Measurements from ENCODE around the gene AIFM3. TPM values are rescaled to one million over a fixed set of nuclear protein-coding genes. Genes with fewer than 3 reads are reported as not detected.

AIFM3 gene
- total RNA-seq, 1 experiment from 2014 or later, result 9.7 TPM

DNA sequence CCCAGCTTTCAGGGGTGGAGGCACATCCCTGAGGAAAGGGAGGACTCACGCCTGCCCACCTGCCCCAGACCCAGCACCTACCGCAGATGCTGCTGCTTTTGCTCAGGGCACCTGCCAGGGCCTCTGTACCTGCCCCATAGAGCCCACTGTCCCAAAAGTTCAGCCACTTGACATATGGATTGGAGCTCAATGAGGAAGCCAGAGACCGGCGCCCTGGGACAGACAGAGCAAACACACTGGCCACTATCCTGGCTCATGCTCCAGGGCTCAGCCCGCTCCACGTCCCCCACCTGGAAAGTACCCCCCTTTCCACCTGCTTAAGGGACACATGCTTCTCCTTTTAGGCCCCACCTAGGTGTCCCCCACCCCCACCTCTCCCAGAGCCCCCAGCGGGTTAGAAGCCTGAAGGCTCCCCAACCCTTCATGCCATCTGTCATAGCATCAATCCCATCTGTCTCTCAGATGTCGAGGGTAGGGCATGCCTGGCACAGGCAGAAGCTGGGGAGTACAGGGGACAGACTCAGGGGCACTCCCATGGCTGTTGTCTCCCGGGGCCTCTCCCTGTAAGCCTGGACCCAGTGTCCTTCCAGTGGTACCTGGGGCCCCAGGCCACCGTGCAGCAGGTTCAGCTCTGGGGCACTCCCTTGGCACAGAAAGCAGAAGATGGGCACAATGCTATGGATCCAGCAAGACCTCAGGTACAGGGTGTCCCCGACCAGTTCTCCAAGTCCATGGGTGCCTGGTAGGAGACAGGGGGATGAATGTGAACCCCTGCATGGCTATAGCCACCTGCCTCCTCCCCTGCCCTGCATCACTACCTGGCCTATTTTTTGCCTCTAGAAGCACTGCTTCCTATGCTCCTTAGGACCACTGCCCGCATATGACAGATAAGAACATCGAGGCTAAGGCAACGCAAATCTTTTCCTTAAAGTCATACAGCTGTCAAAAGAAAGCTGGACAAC is 45.7 kb downstream of the AIFM3 start:
- H3K27me3 ChIP-seq (ENCODE audit: insufficient read depth, low read length), result no peaks in the 10 kb centered on the region
- no peaks in the 10 kb centered on the region for H3K36me3 ChIP-seq (ENCODE audit: control insufficient read depth in 1 of 2, insufficient read depth in 2 of 2, low read length in 2 of 2)
- H3K9ac ChIP-seq (ENCODE audit: low read length), result no peak overlapping the region
- no peak for DNase-seq (ENCODE audit: low read depth, low spot score)
- no peaks in the 10 kb centered on the region for H3K79me2 ChIP-seq (ENCODE audit: insufficient read depth, low read length)
- ATAC-seq, result no peak
- intact Hi-C loops (cut with micrococcal nuclease), result no loop called here
- no peak overlapping the region for H2AFZ ChIP-seq (ENCODE audit: low read depth, low read length, poor library complexity, severe bottlenecking)
- H3K9me3 ChIP-seq (ENCODE audit: control insufficient read depth in 1 of 2, insufficient read depth in 1 of 2, low read depth in 1 of 2, low read length in 2 of 2), result no peaks in the 10 kb centered on the region
- TF ChIP-seq FOSL1 (IDR thresholded peaks at IDR 0.05; ENCODE audit: low read depth), result no peak
- no peak for TF ChIP-seq SRF (IDR thresholded peaks at IDR 0.05; ENCODE audit: low read depth)
- ChIA-PET POLR2A (no interaction called here), CTCF (no interaction called here), RAD21 (ENCODE audit: low non-redundant PET in 1 of 2, low total read pairs in 2 of 2, uncharacterized antibody in 2 of 2, unreplicated experiment in 2 of 2) (no interaction called here)
- BruUV-seq (replicated peaks), result no TSS peak
- no peak overlapping the region for H3K4me3 ChIP-seq (replicated peaks in 1 of 2; ENCODE audit: low read depth in 1 of 2, low read length in 2 of 2)
- H3K27ac ChIP-seq (ENCODE audit: low read depth, low read length), result no peak overlapping the region
- peaks cover 15 to 20% of the 10 kb centered on the region in 2 experiments for H3K4me1 ChIP-seq (ENCODE audit: control insufficient read depth in 1 of 2, insufficient read depth in 2 of 2, low read length in 2 of 2)
- no peaks in the 10 kb centered on the region for H4K20me1 ChIP-seq (ENCODE audit: insufficient read depth)
- peak overlapping the region; percentile 82; the same call in 1 of the 2 replicates for H3K4me2 ChIP-seq (ENCODE audit: low read length)
- H3K9me2 ChIP-seq (ENCODE audit: insufficient read depth), result no peaks in the 10 kb centered on the region

GRCh38 chr22:21013657-21014201 is 46.7 kb downstream of the AIFM3 start:
- BruUV-seq (replicated peaks), result no TSS peak
- Histone ChIP-seq H3K4me1 (ENCODE audit: control insufficient read depth in 1 of 2, insufficient read depth in 2 of 2, low read length in 2 of 2) (peaks cover 15 to 20% of the 10 kb centered on the region in 2 experiments), H3K4me2 (ENCODE audit: low read length) (peak overlapping the region; percentile 82), H3K4me3 (replicated peaks in 1 of 2; ENCODE audit: low read depth in 1 of 2, low read length in 2 of 2) (peak overlapping the region; percentile 38 to 54), H3K9ac (ENCODE audit: low read length) (peak overlapping the region; percentile 42), H4K20me1 (ENCODE audit: insufficient read depth) (no peaks in the 10 kb centered on the region), H3K36me3 (ENCODE audit: control insufficient read depth in 1 of 2, insufficient read depth in 2 of 2, low read length in 2 of 2) (no peaks in the 10 kb centered on the region), H3K27me3 (ENCODE audit: insufficient read depth, low read length) (no peaks in the 10 kb centered on the region), H3K27ac (ENCODE audit: low read depth, low read length) (peak overlapping the region; percentile 46; the same call in 1 of the 2 replicates), H3K79me2 (ENCODE audit: insufficient read depth, low read length) (no peaks in the 10 kb centered on the region), H3K9me2 (ENCODE audit: insufficient read depth) (no peaks in the 10 kb centered on the region), H2AFZ (ENCODE audit: low read depth, low read length, poor library complexity, severe bottlenecking) (no peak overlapping the region), H3K9me3 (ENCODE audit: control insufficient read depth in 1 of 2, insufficient read depth in 1 of 2, low read depth in 1 of 2, low read length in 2 of 2) (no peaks in the 10 kb centered on the region)
- ATAC-seq (no peak; the same call in 1 of the 2 replicates), DNase-seq (ENCODE audit: low read depth, low spot score) (no peak)
- intact Hi-C loops (cut with micrococcal nuclease), result no loop called here
- CTCF ChIA-PET, result no interaction called here
- POLR2A ChIA-PET, result interaction anchor here (1.2 kb wide), 1 partner anchor 12 kb away, joined by 3 read pairs; the partner anchor contains the start of gene THAP7
- RAD21 ChIA-PET (ENCODE audit: low non-redundant PET in 1 of 2, low total read pairs in 2 of 2, uncharacterized antibody in 2 of 2, unreplicated experiment in 2 of 2), result no interaction called here
- no peak for TF ChIP-seq ZNF274 (IDR thresholded peaks at IDR 0.05; ENCODE audit: low read depth, low read length)
- TF ChIP-seq, protein P1, sequence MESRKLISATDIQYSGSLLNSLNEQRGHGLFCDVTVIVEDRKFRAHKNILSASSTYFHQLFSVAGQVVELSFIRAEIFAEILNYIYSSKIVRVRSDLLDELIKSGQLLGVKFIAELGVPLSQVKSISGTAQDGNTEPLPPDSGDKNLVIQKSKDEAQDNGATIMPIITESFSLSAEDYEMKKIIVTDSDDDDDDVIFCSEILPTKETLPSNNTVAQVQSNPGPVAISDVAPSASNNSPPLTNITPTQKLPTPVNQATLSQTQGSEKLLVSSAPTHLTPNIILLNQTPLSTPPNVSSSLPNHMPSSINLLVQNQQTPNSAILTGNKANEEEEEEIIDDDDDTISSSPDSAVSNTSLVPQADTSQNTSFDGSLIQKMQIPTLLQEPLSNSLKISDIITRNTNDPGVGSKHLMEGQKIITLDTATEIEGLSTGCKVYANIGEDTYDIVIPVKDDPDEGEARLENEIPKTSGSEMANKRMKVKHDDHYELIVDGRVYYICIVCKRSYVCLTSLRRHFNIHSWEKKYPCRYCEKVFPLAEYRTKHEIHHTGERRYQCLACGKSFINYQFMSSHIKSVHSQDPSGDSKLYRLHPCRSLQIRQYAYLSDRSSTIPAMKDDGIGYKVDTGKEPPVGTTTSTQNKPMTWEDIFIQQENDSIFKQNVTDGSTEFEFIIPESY (IDR thresholded peaks at IDR 0.05; ENCODE audit: extremely low read depth, insufficient replicate concordance, low read length), result no peak
- TF ChIP-seq CBX3 (IDR thresholded peaks at IDR 0.05; ENCODE audit: low read depth), result no peak
- TF ChIP-seq CEBPB (IDR thresholded peaks at IDR 0.05; ENCODE audit: low read depth), result no peak
- TF ChIP-seq EZH2phosphoT487 (IDR thresholded peaks at IDR 0.05; ENCODE audit: borderline replicate concordance), result no peak
- TF ChIP-seq ZFX (IDR thresholded peaks at IDR 0.05), result no peak
- no peak for TF ChIP-seq SP1 (IDR thresholded peaks at IDR 0.05; ENCODE audit: low read depth)
- TF ChIP-seq, protein P2, sequence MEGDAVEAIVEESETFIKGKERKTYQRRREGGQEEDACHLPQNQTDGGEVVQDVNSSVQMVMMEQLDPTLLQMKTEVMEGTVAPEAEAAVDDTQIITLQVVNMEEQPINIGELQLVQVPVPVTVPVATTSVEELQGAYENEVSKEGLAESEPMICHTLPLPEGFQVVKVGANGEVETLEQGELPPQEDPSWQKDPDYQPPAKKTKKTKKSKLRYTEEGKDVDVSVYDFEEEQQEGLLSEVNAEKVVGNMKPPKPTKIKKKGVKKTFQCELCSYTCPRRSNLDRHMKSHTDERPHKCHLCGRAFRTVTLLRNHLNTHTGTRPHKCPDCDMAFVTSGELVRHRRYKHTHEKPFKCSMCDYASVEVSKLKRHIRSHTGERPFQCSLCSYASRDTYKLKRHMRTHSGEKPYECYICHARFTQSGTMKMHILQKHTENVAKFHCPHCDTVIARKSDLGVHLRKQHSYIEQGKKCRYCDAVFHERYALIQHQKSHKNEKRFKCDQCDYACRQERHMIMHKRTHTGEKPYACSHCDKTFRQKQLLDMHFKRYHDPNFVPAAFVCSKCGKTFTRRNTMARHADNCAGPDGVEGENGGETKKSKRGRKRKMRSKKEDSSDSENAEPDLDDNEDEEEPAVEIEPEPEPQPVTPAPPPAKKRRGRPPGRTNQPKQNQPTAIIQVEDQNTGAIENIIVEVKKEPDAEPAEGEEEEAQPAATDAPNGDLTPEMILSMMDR (IDR thresholded peaks at IDR 0.05 in 2 of 3, conservative IDR thresholded peaks at IDR 0.05 in 1 of 3; ENCODE audit: borderline replicate concordance in 1 of 3, insufficient read depth in 1 of 3, low read depth in 2 of 3, low read length in 2 of 3), result no peak
- no peak for TF ChIP-seq TCF7L2 (IDR thresholded peaks at IDR 0.05; ENCODE audit: borderline replicate concordance, extremely low read depth, insufficient read depth, insufficient read length)
- TF ChIP-seq JUND (IDR thresholded peaks at IDR 0.05), result no peak
